KG1 (cell line): ENCODE measurements around the gene MORC2.

ENCODE experiments used
- DNase-seq: peaks from one replicate; lab custom pipeline; 2025; lab: John Stamatoyannopoulos, UW

Gene MORC2

DNA sequence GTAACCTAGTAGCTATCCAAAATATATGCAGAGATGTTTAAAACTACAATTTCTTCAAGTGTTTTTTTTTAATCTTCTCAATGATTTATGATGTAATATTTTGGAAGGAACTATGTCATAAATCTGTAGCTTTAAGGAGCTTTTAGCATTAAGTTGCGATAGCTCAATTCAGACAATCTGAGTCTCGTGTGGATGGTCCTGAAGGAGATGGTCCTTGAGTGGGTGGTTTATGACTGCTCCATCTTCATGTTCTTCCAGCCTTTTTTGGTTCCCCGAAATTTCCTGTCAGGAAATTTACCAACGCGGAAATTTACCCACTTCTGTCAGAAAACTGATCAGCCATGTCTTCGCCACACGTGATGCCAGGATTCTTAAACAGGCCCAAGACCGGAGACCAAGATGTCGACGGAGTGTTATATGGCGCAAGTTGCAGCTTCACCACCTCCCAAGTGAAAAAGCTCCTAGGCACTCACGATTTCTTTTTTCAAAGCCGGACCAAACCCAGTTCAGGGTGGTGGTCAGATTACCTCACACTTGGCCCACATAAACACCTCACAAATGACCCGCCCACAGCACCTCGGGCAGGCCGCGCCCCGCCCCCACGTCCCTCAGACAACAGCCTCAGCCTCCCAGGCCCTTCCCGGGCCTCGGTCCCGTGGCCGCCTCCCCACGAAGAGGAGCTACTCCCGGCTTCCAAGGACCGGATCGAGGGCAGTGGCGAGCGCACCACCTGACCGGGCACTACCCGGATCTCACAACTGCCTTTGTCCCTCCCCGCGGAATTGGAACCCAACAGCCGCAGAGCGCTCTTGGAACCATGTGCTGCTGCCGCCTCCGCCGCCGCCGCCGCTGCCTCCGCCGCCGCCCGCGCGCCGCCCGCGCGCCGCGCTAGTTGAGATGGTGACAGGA lies at the start of gene MORC2:
Gene MORC2 (minus strand): TSS at position 760 of the 909 bp plus-strand sequence. CDS start 885 bp downstream, outside the sequence.
- no peak for DNase-seq

DNA sequence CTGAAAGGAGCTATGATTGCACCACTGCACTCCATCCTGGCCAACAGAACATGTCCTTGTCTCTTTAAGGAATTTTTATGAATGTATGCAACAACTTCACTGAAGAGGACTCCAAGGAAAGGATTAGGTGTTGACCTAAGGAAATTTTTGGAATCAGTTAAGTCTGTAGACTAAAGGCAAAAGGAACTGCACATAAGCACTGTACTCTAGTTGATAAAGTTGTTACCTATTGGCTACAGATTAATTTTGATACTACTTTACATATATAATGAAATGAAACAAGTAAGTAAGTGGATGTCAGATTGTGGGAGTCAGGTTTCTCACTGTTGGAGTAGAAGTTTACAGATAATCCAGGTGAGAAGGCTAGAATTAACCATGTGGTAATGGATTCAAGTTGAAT lies 37.0 kb upstream of the MORC2 start:
- no peak for DNase-seq

GRCh38 chr22:31001124-31001770 lies 32.7 kb upstream of the MORC2 start:
- no peak for DNase-seq

DNA sequence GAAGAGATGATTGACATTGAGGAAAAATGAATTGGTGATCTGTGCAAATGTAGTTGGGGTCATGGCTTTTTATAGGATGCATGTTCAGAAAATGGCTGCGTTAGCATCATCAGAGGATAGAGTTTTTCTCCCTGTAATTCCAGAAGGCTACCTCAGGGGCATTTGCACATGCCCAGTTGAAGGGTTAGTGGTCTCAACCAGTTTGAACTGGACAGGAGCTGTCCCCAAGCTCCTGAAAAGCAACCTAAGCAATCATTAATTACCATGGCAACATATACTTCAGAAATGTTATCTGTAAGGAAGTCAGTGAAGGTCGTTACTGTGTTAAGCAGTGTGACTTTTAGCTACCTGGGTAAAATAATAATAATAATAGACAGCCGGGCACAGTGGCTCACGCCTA lies 29.8 kb upstream of the MORC2 start:
- DNase-seq = no peak

GRCh38 chr22:30996462-30996861 lies 27.9 kb upstream of the MORC2 start:
- no peak for DNase-seq

- no peak for DNase-seq
Measured at GRCh38 chr22:30994960-30995359, 26.4 kb upstream of the MORC2 start.

DNA sequence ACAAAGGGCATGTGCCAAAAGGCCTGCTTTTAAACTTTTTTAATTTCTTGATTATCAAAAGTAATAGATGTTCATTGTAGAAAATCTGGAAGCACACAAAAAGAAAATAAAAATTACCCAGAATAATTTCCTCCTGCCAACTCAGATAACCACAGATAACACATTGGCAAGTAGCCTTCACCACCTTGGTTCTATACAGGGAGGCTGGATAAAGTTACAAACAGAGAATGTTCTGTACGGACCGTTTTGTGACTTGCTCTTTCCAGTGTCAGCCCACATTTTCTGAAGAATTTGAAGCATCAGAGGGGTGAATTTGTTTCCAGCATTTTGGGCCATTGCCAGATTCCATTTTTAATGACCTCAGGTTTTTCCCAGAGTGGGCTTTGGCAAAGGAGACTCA lies 24.0 kb upstream of the MORC2 start:
- DNase-seq = no peak

DNA sequence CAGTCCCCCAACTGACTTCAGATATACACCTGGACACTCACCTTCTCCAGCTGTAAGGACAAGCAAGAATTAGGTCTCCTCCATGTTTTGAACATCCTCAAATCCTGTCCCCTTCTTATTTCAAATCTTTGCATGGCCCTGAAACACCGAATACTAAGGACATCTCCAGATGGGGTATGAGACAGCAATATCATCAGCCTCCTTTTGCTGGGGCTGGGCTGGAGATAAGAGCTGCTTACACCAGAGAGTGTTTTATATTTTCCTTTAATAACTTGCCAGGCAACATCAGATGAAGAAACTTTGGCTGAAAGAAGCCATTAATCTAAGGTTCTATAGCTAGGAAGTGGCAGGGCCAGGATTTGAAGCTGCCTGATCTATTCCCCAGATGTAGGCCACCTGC lies 22.1 kb upstream of the MORC2 start:
- DNase-seq = no peak

GRCh38 chr22:30989474-30989873 lies 20.9 kb upstream of the MORC2 start:
- no peak for DNase-seq

DNA sequence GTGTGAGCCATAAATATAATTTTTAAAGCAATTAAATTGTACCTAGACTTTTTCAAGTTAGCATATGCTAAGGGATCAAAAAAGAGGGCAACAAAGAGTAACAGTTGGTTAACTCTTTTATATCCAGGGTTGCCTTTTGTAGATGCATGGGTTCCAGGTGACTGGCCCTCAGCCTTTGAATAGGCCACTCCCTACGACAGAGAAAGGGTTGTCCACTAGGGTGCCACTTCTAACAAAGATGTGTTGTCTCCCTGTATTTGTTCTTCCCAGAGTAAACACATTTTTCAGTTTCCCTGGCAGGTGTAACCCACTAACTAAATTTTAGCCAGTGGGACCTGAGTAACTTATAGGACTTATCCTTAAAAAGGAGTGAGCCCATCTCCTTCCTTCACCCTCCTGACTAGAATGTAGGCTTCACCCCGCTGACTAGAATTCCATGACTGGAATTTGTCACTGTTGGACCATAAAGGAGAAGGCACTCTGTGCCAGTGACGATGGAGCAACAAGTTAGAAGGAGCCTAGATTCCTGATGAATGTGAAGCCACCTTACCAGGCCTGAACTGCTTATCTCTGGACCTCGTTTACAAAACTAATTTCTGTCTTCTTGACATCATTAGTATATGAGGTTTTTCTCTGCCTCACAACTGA lies 17.1 kb upstream of the MORC2 start:
- no peak for DNase-seq

GRCh38 chr22:30984317-30984716 lies 15.7 kb upstream of the MORC2 start:
- DNase-seq = no peak

- no peak for DNase-seq
Measured at GRCh38 chr22:30982512-30982911, 13.9 kb upstream of the MORC2 start.

DNA sequence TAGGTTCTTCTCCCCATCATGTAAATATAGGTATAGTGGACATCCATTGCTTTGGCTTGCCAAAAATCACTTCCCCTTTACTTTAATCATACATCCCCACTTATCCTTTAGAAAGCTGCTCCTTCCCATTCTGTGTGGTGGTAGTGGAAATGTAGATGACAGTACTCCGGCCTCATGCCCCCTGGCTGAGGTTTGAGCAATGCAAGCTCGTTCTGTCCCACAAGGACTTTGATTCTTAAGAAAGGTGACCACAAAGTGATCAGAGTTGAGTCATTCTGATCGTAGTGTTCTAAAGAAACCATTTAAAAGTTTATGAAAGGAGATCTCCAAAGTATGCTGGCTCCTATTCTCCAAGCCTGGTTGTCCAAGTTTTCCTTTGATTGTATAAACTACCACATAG lies 11.4 kb upstream of the MORC2 start:
- no peak for DNase-seq

GRCh38 chr22:30978304-30978962 lies 9.9 kb upstream of the MORC2 start:
- DNase-seq = no peak

GRCh38 chr22:30970356-30970746 lies 1.8 kb upstream of the MORC2 start:
- DNase-seq = no peak

GRCh38 chr22:30969532-30970355 lies 1.2 kb upstream of the MORC2 start:
- DNase-seq = no peak

DNA sequence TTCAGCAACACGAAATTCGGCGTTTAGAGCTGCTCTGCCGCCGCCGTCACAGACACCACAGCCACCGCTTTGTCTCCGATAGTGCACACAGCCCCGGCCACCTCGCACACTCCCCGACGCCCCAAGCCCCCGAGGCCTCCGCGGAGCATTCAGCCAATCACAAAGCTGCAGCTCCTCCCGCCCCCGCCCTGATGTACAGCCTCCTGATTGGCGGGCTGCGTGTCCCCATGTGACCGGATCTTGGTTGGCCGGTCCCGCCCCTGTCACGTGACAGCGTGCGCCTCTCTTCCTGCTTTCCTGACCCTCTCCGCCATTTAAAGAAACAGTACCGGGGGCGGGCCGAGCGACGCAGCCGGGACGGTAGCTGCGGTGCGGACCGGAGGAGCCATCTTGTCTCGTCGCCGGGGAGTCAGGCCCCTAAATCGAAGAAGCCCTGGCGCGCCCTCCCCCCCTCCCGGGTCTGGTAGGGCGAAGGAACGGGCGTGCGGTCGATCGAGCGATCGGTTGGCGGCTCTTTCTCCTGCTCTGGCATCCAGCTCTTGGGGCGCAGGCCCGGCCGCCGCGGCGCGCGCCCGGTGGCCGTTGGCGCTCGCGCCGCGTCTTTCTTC lies 454 bp upstream of the MORC2 start, which contains the start of gene TUG1:
Gene TUG1 (plus strand): TSS at position 342 of the 608 bp plus-strand sequence.
- DNase-seq = peak; percentile 85

DNA sequence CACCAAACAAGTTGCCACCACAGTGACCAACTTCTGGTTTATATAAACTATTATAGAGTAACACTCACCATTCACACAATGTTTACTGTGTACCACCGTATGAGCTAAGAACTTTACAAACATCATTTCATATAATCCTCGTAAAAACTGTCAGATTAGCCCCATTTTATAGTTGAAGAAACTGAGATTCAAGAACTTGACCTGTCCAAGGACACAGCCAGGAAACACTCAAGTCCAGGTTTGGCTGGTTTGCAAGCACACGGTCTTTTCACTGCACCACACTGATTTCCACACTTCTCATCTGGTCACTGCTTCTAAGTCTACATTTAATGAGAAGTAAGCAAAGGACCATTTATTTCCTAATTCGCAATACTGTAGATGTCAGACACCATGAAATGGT lies 3.7 kb downstream of the MORC2 start:
- DNase-seq = no peak

DNA sequence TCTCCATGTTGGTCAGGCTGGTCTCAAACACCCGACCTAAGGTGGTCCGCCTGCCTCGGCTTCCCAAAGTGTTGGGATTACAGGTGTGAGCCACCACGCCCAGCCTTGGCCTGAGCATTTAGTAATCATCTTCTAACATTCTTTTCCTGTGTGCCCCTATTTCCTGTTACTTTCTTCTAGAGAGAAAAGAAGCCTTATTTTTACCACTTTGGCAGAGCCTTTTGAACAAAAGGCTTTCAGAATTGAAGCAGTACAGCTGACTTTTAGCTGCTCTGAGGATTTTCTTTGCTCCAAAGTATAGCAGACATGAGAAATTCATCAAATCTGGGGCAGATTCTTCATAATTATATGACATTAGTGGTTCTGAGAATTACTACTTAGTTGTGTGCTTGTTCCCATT lies 13.4 kb downstream of the MORC2 start:
- DNase-seq = no peak

DNA sequence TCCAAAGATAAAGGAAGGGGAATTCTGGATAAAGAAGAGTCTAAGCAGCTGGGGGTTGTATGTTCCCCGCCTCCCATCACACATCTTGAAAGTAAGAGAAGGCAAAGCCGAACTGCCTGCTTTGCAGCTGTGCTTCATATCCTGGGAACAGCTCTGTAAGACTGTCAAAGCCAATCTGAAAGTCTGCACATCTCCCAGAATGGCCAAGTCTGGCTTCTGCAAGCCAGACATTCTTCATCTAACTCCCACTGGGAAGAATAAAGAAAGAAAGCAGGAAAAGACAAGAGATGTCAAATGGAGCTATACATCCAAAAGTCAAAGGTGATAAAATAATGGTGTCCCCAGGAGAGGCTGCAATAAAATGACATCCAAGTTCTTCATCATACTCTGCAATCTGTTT lies 15.4 kb downstream of the MORC2 start:
- DNase-seq = no peak
